Small intestine (tissue), 7 donors: ENCODE measurements around the gene ABHD17C. TPM values are rescaled to one million over a fixed set of nuclear protein-coding genes. Genes with fewer than 3 reads are reported as not detected.

Source experiments
- DNase-seq, 2 donors: peaks; one replicate each; pipeline versions ENCODE4 v3.0.0 to v3.0.0-alpha.2; 2013
- FAIRE-seq: peaks from 2 replicates; lab custom pipeline; 2012; peaks lifted over from hg19 to GRCh38; lab: Jason Lieb, UNC
- H3K27ac ChIP-seq, 3 donors: one replicate each; pipeline ENCODE4 v1.5.1; 2013; ENCODE audit warnings: low read length in 2 of 3, mild to moderate bottlenecking in 2 of 3, control low read depth in 1 of 3, inconsistent platforms in 1 of 3, low read depth in 1 of 3, moderate library complexity in 1 of 3
- H3K27me3 ChIP-seq, 3 donors: one replicate each; pipeline ENCODE4 v1.6.1; 2013; ENCODE audit warnings: low read length in 3 of 3, inconsistent platforms in 1 of 3; ENCODE audit not compliant: control insufficient read depth in 3 of 3, insufficient read depth in 3 of 3
- H3K36me3 ChIP-seq, 3 donors: one replicate each; pipeline ENCODE4 v1.6.1; 2013; ENCODE audit warnings: low read length in 3 of 3, inconsistent platforms in 1 of 3, low read depth in 1 of 3, mild to moderate bottlenecking in 1 of 3, moderate library complexity in 1 of 3; ENCODE audit not compliant: control insufficient read depth in 3 of 3, insufficient read depth in 2 of 3
- H3K4me1 ChIP-seq, 3 donors: one replicate each; pipeline ENCODE4 v1.6.1; 2013; ENCODE audit warnings: low read length in 2 of 3, inconsistent platforms in 1 of 3, low read depth in 1 of 3, mild to moderate bottlenecking in 1 of 3, moderate library complexity in 1 of 3; ENCODE audit not compliant: control insufficient read depth in 3 of 3, insufficient read depth in 2 of 3
- H3K4me3 ChIP-seq, 3 donors: one replicate each; pipeline ENCODE4 v1.5.1; 2013; ENCODE audit warnings: low read length in 3 of 3, control low read depth in 1 of 3, inconsistent platforms in 1 of 3, low read depth in 1 of 3, mild to moderate bottlenecking in 1 of 3, moderate library complexity in 1 of 3
- H3K9me3 ChIP-seq, 2 donors: one replicate each; pipeline ENCODE4 v1.6.1; 2013; ENCODE audit warnings: low read depth in 1 of 2, low read length in 1 of 2; ENCODE audit not compliant: control insufficient read depth in 2 of 2, insufficient read depth in 1 of 2
- WGBS, 3 donors: extraction: QIAGEN DNeasy Blood & Tissue Kit; methylation state at CpG; one replicate each; pipeline ENCODE4 v1.1.7; 2013; 5-methylcytosine and 5-hydroxymethylcytosine counted together
- polyA plus RNA-seq, 4 donors: library from polyadenylated mRNA; stranded (reverse) in 3 of 4; unstranded in 1 of 4; fragments of 200-250 nt in 3 of 4; fragments of 120-200 nt in 1 of 4; gene quantifications; one replicate each; pipeline versions ENCODE4 v1.2.1 to v1.2.3, GENCODE V29; 2013
- donor health status: healthy with polysubstance abuse.
- donor health status: control.
- donor health status: control.
- donor health status: Bipolar disorder and iron deficiency.
- donor health status: healthy.

The ABHD17C gene
- polyA plus RNA-seq, 4 donors = 27.6 to 70.0 (median 33.9) TPM

DNA sequence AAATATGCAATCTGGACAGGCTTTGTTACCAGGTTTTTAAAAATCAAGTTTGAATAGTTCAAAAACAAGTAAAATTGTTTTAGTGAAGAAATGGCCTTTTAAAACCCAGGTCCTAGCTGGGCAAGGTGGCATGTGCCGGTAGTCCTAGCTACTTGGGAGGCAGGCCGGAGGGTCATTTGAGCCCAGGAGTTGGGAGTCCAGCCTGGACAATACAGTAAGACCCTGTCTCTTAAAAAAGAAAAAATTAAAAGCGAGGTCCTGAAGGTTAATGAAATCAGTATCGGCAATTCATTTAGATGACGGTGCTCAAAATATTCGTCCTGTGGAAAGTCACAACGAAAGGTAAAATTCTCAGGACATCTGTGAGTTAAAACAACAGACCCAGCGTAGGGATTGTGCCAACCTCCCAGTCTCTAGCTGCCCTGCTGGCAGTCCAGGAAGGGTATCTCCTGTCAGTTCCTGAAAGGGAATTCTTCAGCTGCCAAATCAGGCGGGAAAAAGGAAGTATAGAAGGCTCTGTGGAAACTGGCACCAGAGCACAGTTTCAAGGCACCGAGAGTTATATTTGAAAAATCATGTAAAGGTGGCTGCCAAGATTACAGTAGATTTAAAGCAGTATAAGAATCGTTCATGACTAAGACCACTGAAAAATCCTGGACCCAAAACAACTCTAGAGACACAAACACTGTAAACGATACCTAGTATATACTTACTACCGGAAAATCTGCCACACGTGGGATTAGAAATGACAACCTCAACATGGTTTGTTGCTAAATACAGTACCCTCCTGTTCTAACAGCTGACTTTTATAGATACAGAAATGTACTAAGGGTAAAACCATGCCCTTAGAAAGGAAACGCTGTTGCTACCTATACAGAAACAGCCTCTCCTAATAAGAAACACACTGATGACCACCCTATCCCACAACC is 1.2 kb upstream of the ABHD17C start:
- no peak for FAIRE-seq
- DNase-seq = peak; percentile 40 to 67

DNA sequence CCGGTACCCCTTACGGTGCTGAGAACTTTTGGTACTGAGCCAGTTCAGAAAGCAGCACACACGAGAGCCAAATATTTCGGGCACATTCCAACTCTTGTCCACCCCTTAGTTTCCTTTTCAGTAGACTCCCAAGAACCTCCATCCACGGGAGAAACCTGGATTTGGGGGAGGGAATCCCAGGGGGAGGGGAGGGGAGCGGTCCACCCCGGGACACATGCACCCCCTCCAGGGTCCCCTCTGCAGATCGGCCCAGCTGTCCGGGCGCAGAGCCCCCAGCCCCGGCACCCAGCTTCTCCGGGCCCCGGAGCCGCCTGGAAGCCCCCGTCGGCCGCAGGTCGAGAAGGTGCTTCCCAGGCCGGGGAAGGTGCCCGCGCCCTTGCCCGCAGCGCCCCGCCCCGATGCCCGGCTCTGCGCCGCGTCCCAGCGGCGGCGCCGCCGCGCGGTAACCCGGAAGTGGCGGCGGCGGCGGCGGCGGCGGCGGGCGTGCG is 455 bp upstream of the ABHD17C start:
- DNase-seq (peak in 1 of 2 donors; percentile 36), FAIRE-seq (no peak)

More for the DNA sequence above, 1.2 kb upstream of the ABHD17C start:
- no peaks in the 10 kb centered on the region for H3K9me3 ChIP-seq
- H3K27ac ChIP-seq = peak overlapping the region in 2 of 3 donors; percentile 78 to 85
- peak overlapping the region; percentile 68 to 84 (median 76) for H3K4me3 ChIP-seq
- 32 to 42% (median 36%) methylated on average over 15 of the region's 15 CpGs for WGBS, 3 donors
- peaks cover 0 to 2% (median 0%) of the 10 kb centered on the region in 3 donors for H3K36me3 ChIP-seq
- peaks cover 2 to 7% (median 5%) of the 10 kb centered on the region in 3 donors for H3K4me1 ChIP-seq
- H3K27me3 ChIP-seq = no peaks in the 10 kb centered on the region

DNA sequence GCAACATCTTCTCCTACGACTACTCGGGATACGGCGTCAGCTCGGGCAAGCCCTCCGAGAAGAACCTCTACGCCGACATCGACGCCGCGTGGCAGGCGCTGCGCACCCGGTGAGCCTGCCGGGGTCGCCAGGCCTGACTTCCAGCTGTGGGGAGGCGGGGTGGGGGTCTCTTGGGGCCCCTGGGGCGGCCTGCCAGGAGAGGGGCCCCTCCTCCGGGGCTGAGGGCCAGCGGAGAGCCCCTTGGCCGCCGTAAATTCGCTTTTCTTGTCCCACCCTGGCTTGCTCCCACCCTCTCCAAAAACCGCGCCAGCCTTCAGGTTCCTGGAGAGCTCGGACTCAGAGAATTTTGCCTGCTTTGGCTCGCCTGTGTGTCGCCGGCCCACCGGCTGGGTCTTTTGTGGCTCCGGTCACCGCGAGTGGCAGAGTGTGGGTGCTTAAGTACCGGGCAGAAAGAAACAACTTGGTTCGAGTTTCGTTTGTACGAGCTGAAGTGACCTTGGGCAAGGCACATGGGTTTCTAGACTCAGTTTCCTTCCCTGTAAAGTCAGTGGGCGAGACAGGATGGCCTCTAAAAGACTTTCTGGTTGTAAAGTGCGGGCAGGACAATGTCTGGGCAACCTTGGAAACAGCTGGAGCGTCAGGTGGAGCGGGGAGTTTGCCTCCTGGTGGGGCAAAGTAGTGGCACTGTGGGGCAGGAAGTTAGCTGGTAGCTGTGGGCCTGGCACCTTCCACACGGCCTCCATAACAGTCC is 976 bp downstream of the ABHD17C start:
- peak overlapping the region; percentile 82 to 84 (median 83) for H3K27ac ChIP-seq
- peaks cover 3 to 7% (median 5%) of the 10 kb centered on the region in 3 donors for H3K4me1 ChIP-seq
- no peaks in the 10 kb centered on the region for H3K27me3 ChIP-seq
- 2 to 5% (median 3%) methylated on average over 41 to 43 of the region's 43 CpGs for WGBS, 3 donors
- peaks cover 0 to 5% (median 0%) of the 10 kb centered on the region in 3 donors for H3K36me3 ChIP-seq
- peak overlapping the region; percentile 76 to 84 (median 78) for H3K4me3 ChIP-seq
- H3K9me3 ChIP-seq = no peaks in the 10 kb centered on the region
- FAIRE-seq = no peak
- peak; percentile 80 to 82 for DNase-seq

More for the DNA sequence above, 455 bp upstream of the ABHD17C start:
- Histone ChIP-seq H3K9me3 (no peaks in the 10 kb centered on the region), H3K36me3 (peaks cover 0 to 2% (median 0%) of the 10 kb centered on the region in 3 donors), H3K27me3 (no peaks in the 10 kb centered on the region), H3K4me3 (peak overlapping the region; percentile 68 to 84 (median 76)), H3K4me1 (peaks cover 3 to 7% (median 5%) of the 10 kb centered on the region in 3 donors), H3K27ac (peak overlapping the region; percentile 76 to 85 (median 78))
- WGBS, 3 donors = 1% methylated on average over 16 to 47 of the region's 47 CpGs

DNA sequence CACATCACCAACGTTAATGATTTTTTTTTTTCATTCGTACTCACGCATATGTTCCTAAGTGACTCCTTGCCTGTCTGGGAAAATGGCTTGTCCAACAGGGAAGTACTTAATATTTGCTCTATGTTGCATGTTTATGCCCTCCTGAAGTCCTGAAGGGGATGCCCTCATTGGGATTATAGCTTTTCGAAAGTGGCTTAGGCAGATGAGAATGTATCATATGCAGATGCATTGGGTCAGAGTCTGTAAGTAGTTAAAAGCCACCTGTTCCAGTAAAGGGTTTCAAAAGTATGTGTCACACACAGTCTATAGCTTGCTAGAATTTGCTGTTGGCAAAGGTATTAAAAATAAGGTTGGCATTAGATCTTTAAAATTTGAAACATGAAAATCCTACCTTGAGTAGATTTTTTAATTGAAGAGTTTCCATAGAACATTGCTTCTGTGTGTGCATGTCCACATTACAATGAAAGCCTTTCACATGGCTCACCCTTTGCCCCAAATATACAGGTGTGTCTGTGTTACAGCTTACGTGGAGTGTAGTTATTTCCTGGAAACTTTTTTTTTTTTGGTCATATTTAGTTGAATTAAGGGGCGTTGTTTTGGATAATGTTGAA is 2.1 kb downstream of the ABHD17C start:
- DNase-seq = peak; percentile 79 to 83
- peak overlapping the region; percentile 82 to 84 (median 83) for H3K27ac ChIP-seq
- no peak for FAIRE-seq

DNA sequence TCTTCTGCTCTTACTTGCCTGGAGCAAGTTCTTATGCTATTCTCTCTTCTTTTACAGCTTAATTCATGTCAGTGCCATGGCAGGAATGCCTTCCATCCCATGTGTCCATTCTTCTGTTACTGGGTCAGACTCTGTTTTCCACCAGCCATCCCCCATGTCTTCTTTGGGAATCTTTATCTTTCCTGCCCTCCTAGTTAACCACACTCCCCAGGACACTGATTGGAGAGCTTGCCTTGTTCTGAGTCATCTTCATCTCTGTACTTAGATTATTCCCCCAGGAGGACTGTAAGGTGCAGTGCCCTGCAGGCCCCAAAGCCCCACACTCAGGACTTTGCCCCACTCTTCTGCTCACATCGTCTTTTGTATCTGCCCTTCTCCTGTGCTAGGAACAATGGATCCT is 3.6 kb downstream of the ABHD17C start:
- H3K27ac ChIP-seq = peak overlapping the region in 1 of 3 donors; percentile 3
- peaks cover 8 to 17% (median 13%) of the 10 kb centered on the region in 3 donors for H3K4me1 ChIP-seq
- DNase-seq (peak in 1 of 2 donors; percentile 63), FAIRE-seq (no peak)
- peaks cover 0 to 5% (median 0%) of the 10 kb centered on the region in 3 donors for H3K36me3 ChIP-seq
- no peaks in the 10 kb centered on the region for H3K9me3 ChIP-seq
- no peak overlapping the region for H3K4me3 ChIP-seq
- 17 to 68% (median 40%) methylated on average over 1 of the region's 1 CpG for WGBS, 3 donors
- H3K27me3 ChIP-seq = no peaks in the 10 kb centered on the region

More for the DNA sequence above, 2.1 kb downstream of the ABHD17C start:
- Histone ChIP-seq H3K36me3 (peaks cover 0 to 5% (median 0%) of the 10 kb centered on the region in 3 donors), H3K4me1 (peaks cover 3 to 13% (median 9%) of the 10 kb centered on the region in 3 donors), H3K4me3 (peak overlapping the region; percentile 76 to 84 (median 78)), H3K27me3 (no peaks in the 10 kb centered on the region), H3K9me3 (no peaks in the 10 kb centered on the region)
- WGBS, 3 donors = 15 to 64% (median 31%) methylated on average over 6 of the region's 6 CpGs

DNA sequence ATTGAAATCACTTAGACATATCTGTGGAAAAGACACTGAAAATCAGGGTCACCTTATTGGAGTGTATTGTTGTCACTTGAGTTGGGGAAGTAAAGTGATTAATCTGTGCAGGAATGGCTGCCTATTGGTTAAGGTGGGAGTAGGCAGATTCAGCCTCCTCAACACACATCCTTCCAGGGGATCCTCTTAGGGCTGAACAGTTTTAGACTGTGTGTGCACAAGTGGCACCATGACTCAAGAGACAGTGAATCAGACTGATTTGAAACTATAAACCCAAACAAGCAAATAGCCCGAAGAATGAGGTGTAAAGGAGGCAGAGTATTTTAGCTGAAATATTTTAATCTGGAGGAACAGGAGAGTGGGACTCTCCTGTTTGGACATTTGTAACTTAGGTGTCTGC is 4.9 kb downstream of the ABHD17C start:
- Histone ChIP-seq H3K4me1 (peaks cover 8 to 17% (median 13%) of the 10 kb centered on the region in 3 donors), H3K36me3 (peaks cover 0 to 15% (median 0%) of the 10 kb centered on the region in 3 donors), H3K27me3 (no peaks in the 10 kb centered on the region), H3K4me3 (no peak overlapping the region), H3K27ac (no peak overlapping the region), H3K9me3 (no peaks in the 10 kb centered on the region)
- no peak for FAIRE-seq
- 88 to 97% (median 93%) methylated on average over 1 of the region's 1 CpG for WGBS, 3 donors
- no peak for DNase-seq

DNA sequence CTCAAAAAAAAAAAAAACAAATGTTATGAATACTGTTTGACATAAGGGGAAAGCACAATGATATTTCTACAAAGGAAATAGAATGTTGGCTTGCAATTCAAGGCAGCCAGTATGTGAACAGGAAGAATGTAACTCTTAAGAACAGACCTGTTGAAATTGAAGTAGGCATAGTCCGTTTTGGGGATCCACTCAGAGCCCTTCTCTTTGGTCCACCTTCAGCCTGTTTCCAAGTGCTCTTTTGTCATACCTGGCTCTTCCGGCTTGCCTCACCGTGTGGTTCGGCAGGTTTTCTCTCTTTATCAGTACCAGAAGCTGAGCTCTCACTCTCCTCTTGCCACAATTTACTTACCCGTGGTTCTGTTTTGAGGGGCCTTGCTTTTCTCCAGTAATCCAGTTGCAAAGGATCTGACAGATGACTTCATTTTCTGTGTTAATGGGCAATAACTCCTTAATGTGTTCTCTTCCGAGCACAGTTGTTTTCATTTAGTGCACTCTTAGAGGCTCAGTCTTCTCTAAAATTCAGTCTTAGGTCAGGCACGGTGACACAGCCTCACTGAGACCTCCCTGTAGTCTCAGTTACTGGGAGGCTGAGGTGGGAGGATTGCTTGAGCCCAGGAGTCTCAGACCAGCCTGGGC is 6.7 kb downstream of the ABHD17C start:
- Histone ChIP-seq H3K36me3 (peaks cover 0 to 16% (median 0%) of the 10 kb centered on the region in 3 donors), H3K27ac (peak overlapping the region in 1 of 3 donors; percentile 42), H3K4me1 (peaks cover 8 to 17% (median 13%) of the 10 kb centered on the region in 3 donors), H3K4me3 (no peak overlapping the region), H3K9me3 (no peaks in the 10 kb centered on the region), H3K27me3 (no peaks in the 10 kb centered on the region)
- DNase-seq (peak in 1 of 2 donors; percentile 36), FAIRE-seq (no peak)
- 29 to 53% (median 40%) methylated on average over 7 of the region's 7 CpGs for WGBS, 3 donors
